ENCODE results near the gene REEP5. TPM values are rescaled to one million over a fixed set of nuclear protein-coding genes. Genes with fewer than 3 reads are reported as not detected.
"Not testable (repeated sequence)": the region's sequence is repeated elsewhere in the genome, so short reads cannot be mapped to it uniquely, and the experiment has no call there.

Gene REEP5
- total and polyA plus RNA-seq, 9 of the 15 experiments (the other 6 are each of a cell fraction or from before 2014, with no cell fraction given), result 14.7 to 102 (median 36.0) TPM

DNA sequence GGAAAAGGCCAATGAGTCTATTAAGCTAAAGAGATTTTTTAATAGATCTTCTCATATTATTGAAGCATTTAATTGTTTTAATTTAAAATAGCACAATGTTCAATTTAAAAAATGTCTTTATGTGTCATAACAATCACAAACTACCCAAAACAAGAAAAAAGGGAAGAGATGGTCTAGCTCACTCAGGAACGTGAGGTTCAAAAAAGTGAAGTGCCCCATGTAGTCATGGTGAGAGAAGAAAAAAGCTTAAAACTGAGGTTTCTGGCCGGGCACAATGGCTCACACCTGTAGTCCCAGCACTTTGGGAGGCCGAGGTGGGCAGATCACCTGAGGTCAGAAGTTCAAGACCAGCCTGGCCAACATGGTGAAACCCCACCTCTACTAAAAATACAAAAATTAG, 17.0 kb downstream of the REEP5 start:
- POLR2A ChIA-PET, result interaction anchor here (1.2 to 3.0 kb wide), 2 partner anchors 9 kb away, joined by 3 to 17 read pairs; no protein-coding TSS in a partner anchor
- H3K4me1 ChIP-seq (replicated peaks in 1 of 2; ENCODE audit: control insufficient read depth in 2 of 2, insufficient read depth in 2 of 2, low read length in 2 of 2); H3K9me1 ChIP-seq (ENCODE audit: control insufficient read depth, insufficient read depth, low read length); H2AFZ ChIP-seq (ENCODE audit: low read depth, low read length); in situ Hi-C loops (cut with MboI); H4K20me1 ChIP-seq (replicated peaks; ENCODE audit: control insufficient read depth, insufficient read depth, low read length); H3K27me3 ChIP-seq (ENCODE audit: control insufficient read depth in 2 of 2, insufficient read depth in 2 of 2, low read length in 2 of 2); H3K4me2 ChIP-seq (ENCODE audit: insufficient read depth, low read length); BruUV-seq (replicated peaks); H3K4me3 ChIP-seq; H3K27ac ChIP-seq (ENCODE audit: extremely low read depth, low read depth, low read length); intact Hi-C loops (cut with micrococcal nuclease); DNase-seq (ENCODE audit: extremely low read depth in 1 of 4, low spot score in 3 of 4); H3K79me2 ChIP-seq (ENCODE audit: control insufficient read depth, insufficient read depth, low read length); CTCF ChIA-PET (ENCODE audit: low intra/inter-chr PET ratio); ATAC-seq; H3K9me3 ChIP-seq (replicated peaks; ENCODE audit: control insufficient read depth, insufficient read depth, low read depth, low read length); FAIRE-seq; H3K9ac ChIP-seq (ENCODE audit: insufficient read depth in 1 of 2, low read depth in 2 of 2, low read length in 2 of 2): not testable (repeated sequence)
- 87% methylated on average over 3 of the region's 3 CpGs for WGBS (ENCODE audit: insufficient coverage, low coverage, missing lambda C conversion rate)
- peaks cover 41% of the 10 kb centered on the region for H3K36me3 ChIP-seq (ENCODE audit: control insufficient read depth, insufficient read depth, low read length)

DNA sequence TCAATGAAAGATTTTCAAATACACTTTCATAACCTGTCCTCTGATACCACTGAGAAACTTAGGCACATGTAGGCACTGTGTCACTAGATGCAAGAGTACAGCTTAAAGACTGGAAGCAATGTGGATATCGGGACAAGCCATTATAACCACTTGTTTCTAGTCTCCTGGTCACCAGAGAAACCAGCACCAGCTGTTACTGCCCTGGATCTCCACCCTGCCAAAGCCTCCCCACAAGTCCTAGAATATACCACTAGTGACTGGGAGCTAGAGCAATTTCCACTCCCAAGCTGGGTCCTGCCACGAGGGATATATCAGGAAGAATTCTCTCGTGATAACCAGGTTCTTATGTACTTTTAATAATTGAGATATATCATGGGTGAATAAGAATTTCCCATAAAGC, 19.5 kb downstream of the REEP5 start:
- no TSS peak for BruUV-seq (replicated peaks)
- no peak for ATAC-seq
- ChIA-PET CTCF (ENCODE audit: low intra/inter-chr PET ratio) (no interaction called here), POLR2A (interaction anchor here (0.6 to 3.0 kb wide), 5 partner anchors 12 to 209 kb away, joined by 3 to 17 read pairs (median 5); no protein-coding TSS in a partner anchor)
- H3K79me2 ChIP-seq (ENCODE audit: control insufficient read depth, insufficient read depth, low read length), result no peaks in the 10 kb centered on the region
- peaks cover 48% of the 10 kb centered on the region for H3K36me3 ChIP-seq (ENCODE audit: control insufficient read depth, insufficient read depth, low read length)
- no peak for FAIRE-seq
- no peaks in the 10 kb centered on the region for H3K9me3 ChIP-seq (replicated peaks; ENCODE audit: control insufficient read depth, insufficient read depth, low read depth, low read length)
- no peak overlapping the region for H3K4me3 ChIP-seq
- no peak overlapping the region for H3K4me2 ChIP-seq (ENCODE audit: insufficient read depth, low read length)
- no peak overlapping the region for H3K27ac ChIP-seq (ENCODE audit: extremely low read depth, low read depth, low read length)
- H3K27me3 ChIP-seq (ENCODE audit: control insufficient read depth in 2 of 2, insufficient read depth in 2 of 2, low read length in 2 of 2), result no peaks in the 10 kb centered on the region
- in situ Hi-C loops (cut with MboI), result no loop called here
- no peaks in the 10 kb centered on the region for H3K4me1 ChIP-seq (replicated peaks in 1 of 2; ENCODE audit: control insufficient read depth in 2 of 2, insufficient read depth in 2 of 2, low read length in 2 of 2)
- H4K20me1 ChIP-seq (replicated peaks; ENCODE audit: control insufficient read depth, insufficient read depth, low read length), result no peaks in the 10 kb centered on the region
- no peaks in the 10 kb centered on the region for H3K9me1 ChIP-seq (ENCODE audit: control insufficient read depth, insufficient read depth, low read length)
- no peak overlapping the region for H3K9ac ChIP-seq (ENCODE audit: insufficient read depth in 1 of 2, low read depth in 2 of 2, low read length in 2 of 2)
- DNase-seq (ENCODE audit: extremely low read depth in 1 of 4, low spot score in 3 of 4), result no peak
- WGBS (ENCODE audit: insufficient coverage, low coverage, missing lambda C conversion rate), result 66% methylated on average over 3 of the region's 3 CpGs
- intact Hi-C loops (cut with micrococcal nuclease), result no loop called here
- no peak overlapping the region for H2AFZ ChIP-seq (ENCODE audit: low read depth, low read length)
- TF ChIP-seq, protein P1, sequence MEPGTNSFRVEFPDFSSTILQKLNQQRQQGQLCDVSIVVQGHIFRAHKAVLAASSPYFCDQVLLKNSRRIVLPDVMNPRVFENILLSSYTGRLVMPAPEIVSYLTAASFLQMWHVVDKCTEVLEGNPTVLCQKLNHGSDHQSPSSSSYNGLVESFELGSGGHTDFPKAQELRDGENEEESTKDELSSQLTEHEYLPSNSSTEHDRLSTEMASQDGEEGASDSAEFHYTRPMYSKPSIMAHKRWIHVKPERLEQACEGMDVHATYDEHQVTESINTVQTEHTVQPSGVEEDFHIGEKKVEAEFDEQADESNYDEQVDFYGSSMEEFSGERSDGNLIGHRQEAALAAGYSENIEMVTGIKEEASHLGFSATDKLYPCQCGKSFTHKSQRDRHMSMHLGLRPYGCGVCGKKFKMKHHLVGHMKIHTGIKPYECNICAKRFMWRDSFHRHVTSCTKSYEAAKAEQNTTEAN (CRISPR knock-in tag; IDR thresholded peaks at IDR 0.05), result no peak
- TF ChIP-seq DDX20 (tag; IDR thresholded peaks at IDR 0.05; ENCODE audit: low read depth) (no peak), YBX1 (IDR thresholded peaks at IDR 0.05) (no peak)
- TF ChIP-seq, protein P2, sequence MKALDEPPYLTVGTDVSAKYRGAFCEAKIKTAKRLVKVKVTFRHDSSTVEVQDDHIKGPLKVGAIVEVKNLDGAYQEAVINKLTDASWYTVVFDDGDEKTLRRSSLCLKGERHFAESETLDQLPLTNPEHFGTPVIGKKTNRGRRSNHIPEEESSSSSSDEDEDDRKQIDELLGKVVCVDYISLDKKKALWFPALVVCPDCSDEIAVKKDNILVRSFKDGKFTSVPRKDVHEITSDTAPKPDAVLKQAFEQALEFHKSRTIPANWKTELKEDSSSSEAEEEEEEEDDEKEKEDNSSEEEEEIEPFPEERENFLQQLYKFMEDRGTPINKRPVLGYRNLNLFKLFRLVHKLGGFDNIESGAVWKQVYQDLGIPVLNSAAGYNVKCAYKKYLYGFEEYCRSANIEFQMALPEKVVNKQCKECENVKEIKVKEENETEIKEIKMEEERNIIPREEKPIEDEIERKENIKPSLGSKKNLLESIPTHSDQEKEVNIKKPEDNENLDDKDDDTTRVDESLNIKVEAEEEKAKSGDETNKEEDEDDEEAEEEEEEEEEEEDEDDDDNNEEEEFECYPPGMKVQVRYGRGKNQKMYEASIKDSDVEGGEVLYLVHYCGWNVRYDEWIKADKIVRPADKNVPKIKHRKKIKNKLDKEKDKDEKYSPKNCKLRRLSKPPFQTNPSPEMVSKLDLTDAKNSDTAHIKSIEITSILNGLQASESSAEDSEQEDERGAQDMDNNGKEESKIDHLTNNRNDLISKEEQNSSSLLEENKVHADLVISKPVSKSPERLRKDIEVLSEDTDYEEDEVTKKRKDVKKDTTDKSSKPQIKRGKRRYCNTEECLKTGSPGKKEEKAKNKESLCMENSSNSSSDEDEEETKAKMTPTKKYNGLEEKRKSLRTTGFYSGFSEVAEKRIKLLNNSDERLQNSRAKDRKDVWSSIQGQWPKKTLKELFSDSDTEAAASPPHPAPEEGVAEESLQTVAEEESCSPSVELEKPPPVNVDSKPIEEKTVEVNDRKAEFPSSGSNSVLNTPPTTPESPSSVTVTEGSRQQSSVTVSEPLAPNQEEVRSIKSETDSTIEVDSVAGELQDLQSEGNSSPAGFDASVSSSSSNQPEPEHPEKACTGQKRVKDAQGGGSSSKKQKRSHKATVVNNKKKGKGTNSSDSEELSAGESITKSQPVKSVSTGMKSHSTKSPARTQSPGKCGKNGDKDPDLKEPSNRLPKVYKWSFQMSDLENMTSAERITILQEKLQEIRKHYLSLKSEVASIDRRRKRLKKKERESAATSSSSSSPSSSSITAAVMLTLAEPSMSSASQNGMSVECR (CRISPR knock-in tag; IDR thresholded peaks at IDR 0.05), result no peak
- TF ChIP-seq, protein P3, sequence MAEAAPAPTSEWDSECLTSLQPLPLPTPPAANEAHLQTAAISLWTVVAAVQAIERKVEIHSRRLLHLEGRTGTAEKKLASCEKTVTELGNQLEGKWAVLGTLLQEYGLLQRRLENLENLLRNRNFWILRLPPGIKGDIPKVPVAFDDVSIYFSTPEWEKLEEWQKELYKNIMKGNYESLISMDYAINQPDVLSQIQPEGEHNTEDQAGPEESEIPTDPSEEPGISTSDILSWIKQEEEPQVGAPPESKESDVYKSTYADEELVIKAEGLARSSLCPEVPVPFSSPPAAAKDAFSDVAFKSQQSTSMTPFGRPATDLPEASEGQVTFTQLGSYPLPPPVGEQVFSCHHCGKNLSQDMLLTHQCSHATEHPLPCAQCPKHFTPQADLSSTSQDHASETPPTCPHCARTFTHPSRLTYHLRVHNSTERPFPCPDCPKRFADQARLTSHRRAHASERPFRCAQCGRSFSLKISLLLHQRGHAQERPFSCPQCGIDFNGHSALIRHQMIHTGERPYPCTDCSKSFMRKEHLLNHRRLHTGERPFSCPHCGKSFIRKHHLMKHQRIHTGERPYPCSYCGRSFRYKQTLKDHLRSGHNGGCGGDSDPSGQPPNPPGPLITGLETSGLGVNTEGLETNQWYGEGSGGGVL (CRISPR knock-in tag; IDR thresholded peaks at IDR 0.05), result no peak
- TF ChIP-seq, protein P4, sequence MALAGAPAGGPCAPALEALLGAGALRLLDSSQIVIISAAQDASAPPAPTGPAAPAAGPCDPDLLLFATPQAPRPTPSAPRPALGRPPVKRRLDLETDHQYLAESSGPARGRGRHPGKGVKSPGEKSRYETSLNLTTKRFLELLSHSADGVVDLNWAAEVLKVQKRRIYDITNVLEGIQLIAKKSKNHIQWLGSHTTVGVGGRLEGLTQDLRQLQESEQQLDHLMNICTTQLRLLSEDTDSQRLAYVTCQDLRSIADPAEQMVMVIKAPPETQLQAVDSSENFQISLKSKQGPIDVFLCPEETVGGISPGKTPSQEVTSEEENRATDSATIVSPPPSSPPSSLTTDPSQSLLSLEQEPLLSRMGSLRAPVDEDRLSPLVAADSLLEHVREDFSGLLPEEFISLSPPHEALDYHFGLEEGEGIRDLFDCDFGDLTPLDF (CRISPR knock-in tag; IDR thresholded peaks at IDR 0.05), result no peak
